HepG2 (cell line): Measurements from ENCODE around the gene CD34. TPM values are rescaled to one million over a fixed set of nuclear protein-coding genes. Genes with fewer than 3 reads are reported as not detected.

Source experiments
- BRCA1 ChIP-seq: sonication (generic); formaldehyde crosslinking; IDR thresholded peaks from 2 replicates; pipeline ENCODE4 v1.4.0; 2020; ENCODE audit warnings: missing genetic modification reagents
- CEBPZ ChIP-seq: IDR thresholded peaks from 2 replicates; pipeline ENCODE4 v1.6.1; 2012; ENCODE audit warnings: low read length, improper control_type of control experiment
- ELF1 ChIP-seq: sonication (generic); formaldehyde crosslinking; IDR thresholded peaks from 2 replicates; pipeline ENCODE4 v1.4.0; 2020; ENCODE audit warnings: missing genetic modification reagents
- ELF3 ChIP-seq: IDR thresholded peaks from 2 replicates; pipeline ENCODE4 v1.6.1; 2016; ENCODE audit warnings: missing genetic modification reagents, missing compliant biosample characterization
- HNF4A ChIP-seq: sonication (generic); formaldehyde crosslinking; IDR thresholded peaks from 2 replicates; pipeline ENCODE4 v1.4.0; 2020; ENCODE audit warnings: missing genetic modification reagents
- MAF1 ChIP-seq: sonication (generic); formaldehyde crosslinking; IDR thresholded peaks from 2 replicates; pipeline ENCODE4 v1.5.0; 2020; ENCODE audit warnings: missing genetic modification reagents, borderline replicate concordance
- MXI1 ChIP-seq: IDR thresholded peaks from 3 replicates; pipeline ENCODE4 v1.6.1; 2012; ENCODE audit warnings: low read depth, low read length, inconsistent platforms, borderline replicate concordance
- SMAD9 ChIP-seq: sonication (generic); formaldehyde crosslinking; IDR thresholded peaks from 2 replicates; pipeline ENCODE4 v1.5.1; 2020; ENCODE audit warnings: mild to moderate bottlenecking, missing genetic modification reagents
- SYNCRIP ChIP-seq: fragments of 200-400 bp; formaldehyde crosslinking; IDR thresholded peaks from 2 replicates; pipeline ENCODE4 v1.6.1; 2018; ENCODE audit warnings: mild to moderate bottlenecking, low read depth, low read length; ENCODE audit not compliant: insufficient read depth
- TFAP4 ChIP-seq: sonication (generic); IDR thresholded peaks from 2 replicates; pipeline ENCODE4 v1.6.1; 2016; ENCODE audit warnings: low read depth, borderline replicate concordance
- UBTF ChIP-seq: sonication (generic); formaldehyde crosslinking; IDR thresholded peaks from 2 replicates; pipeline ENCODE4 v1.4.0; 2020; ENCODE audit warnings: mild to moderate bottlenecking, missing genetic modification reagents
- ZBTB43 ChIP-seq: sonication (generic); formaldehyde crosslinking; conservative IDR thresholded peaks from 2 replicates; pipeline ENCODE4 v1.4.0; 2020; ENCODE audit warnings: missing genetic modification reagents
- ZFP82 ChIP-seq: sonication (generic); formaldehyde crosslinking; IDR thresholded peaks from 2 replicates; pipeline ENCODE4 v1.5.1; 2020; ENCODE audit warnings: mild to moderate bottlenecking, missing genetic modification reagents, borderline replicate concordance
- ZMAT3 ChIP-seq: sonication (generic); formaldehyde crosslinking; conservative IDR thresholded peaks from 2 replicates; pipeline ENCODE4 v1.7.0; 2021; ENCODE audit warnings: missing genetic modification reagents
- ZNF142 ChIP-seq: sonication (generic); formaldehyde crosslinking; IDR thresholded peaks from 2 replicates; pipeline ENCODE4 v1.4.0; 2020; ENCODE audit warnings: missing genetic modification reagents
- ZNF20 ChIP-seq: sonication (generic); formaldehyde crosslinking; IDR thresholded peaks from 2 replicates; pipeline ENCODE4 v1.4.0; 2020; ENCODE audit warnings: mild to moderate bottlenecking, moderate library complexity, missing genetic modification reagents
- ZNF878 ChIP-seq: sonication (generic); formaldehyde crosslinking; IDR thresholded peaks from 2 replicates; pipeline ENCODE4 v1.8.1; 2023; ENCODE audit warnings: mild to moderate bottlenecking, missing genetic modification reagents, moderate library complexity
- polyA plus RNA-seq, 8 experiments: library from polyadenylated mRNA; depleted of rRNA in 3 of 8; stranded (reverse) in 7 of 8; unstranded in 1 of 8; fragments of >200 nt; fragmentation: Illumina TruSeq in 4 of 8; extraction: Trizol in 4 of 8; gene quantifications; 2 replicates each; pipeline versions ENCODE4 v1.2.1 to v1.2.3, GENCODE V29; 2011 to 2016; ENCODE audit warnings: low read depth in 4 of 8, missing spikeins in 1 of 8, mixed read lengths in 1 of 8; ENCODE audit not compliant: insufficient read depth in 1 of 8
- total RNA-seq, 5 experiments: library from RNA; depleted of rRNA; stranded (reverse); fragments of >200 nt; fragmentation: Illumina TruSeq; extraction: Trizol; gene quantifications; 2 replicates each; pipeline ENCODE4 v1.2.3, GENCODE V29; 2016; ENCODE audit warnings: low read depth in 1 of 5

CD34 gene
- total and polyA plus RNA-seq, 2 of the 13 experiments (the other 11 are each of a cell fraction or from before 2014, with no cell fraction given), result not detected

GRCh38 chr1:207848234-207848633 lies 62.7 kb downstream of the CD34 start (continued):
- TF ChIP-seq ZNF142 (no peak), MAF1 (CRISPR knock-in tag) (no peak), ZNF878 (CRISPR knock-in tag) (no peak), UBTF (CRISPR knock-in tag) (peak; percentile 41; the same call in 1 of the 2 replicates), ELF1 (CRISPR knock-in tag) (peak; percentile 65; the same call in 1 of the 2 replicates), ZBTB43 (CRISPR knock-in tag) (peak; percentile 23; the same call in 1 of the 2 replicates), TFAP4 (peak; percentile 9; the same call in 1 of the 2 replicates), CEBPZ (no peak), MXI1 (no peak), ZNF20 (no peak), ZMAT3 (CRISPR knock-in tag) (no peak), BRCA1 (CRISPR knock-in tag) (no peak), SMAD9 (no peak), ELF3 (CRISPR knock-in tag) (peak; percentile 91), ZFP82 (CRISPR knock-in tag) (no peak), SYNCRIP (no peak), HNF4A (CRISPR knock-in tag) (no peak)
